PC-9 (cell line): ENCODE results near the gene CNTN5. TPM values are rescaled to one million over a fixed set of nuclear protein-coding genes. Genes with fewer than 3 reads are reported as not detected.

ENCODE experiments used
- BruUV-seq: library from RNA; stranded (reverse); fragments of 400-500 nt; replicated peaks from 2 replicates; lab custom pipeline; 2021; lab: Mats Ljungman, UMichigan
- CTCF ChIA-PET: fragments of 300-600 bp; sonication (Branson Sonifier 250); formaldehyde crosslinking; loops from one replicate; lab custom pipeline; 2022; ENCODE audit warnings: antibody characterized with exemption; lab: Charles Lee
- POLR2A ChIA-PET: fragments of 300-600 bp; sonication (Branson Sonifier 250); formaldehyde crosslinking; loops from one replicate; lab custom pipeline; 2022; ENCODE audit warnings: antibody characterized with exemption; ENCODE audit not compliant: unreplicated experiment; lab: Charles Lee
- DNase-seq, 2 experiments: peaks; one replicate each; pipeline versions ENCODE4 v3.0.0 to v3.0.0-alpha.2; 2015 to 2022; ENCODE audit warnings: mixed read lengths in 1 of 2
- H2AFZ ChIP-seq: fragments of 200-600 bp; sonication (generic); 2 replicates; pipeline ENCODE4 v1.8.1; 2017; ENCODE audit warnings: antibody characterized with exemption
- H3F3A ChIP-seq: fragments of 200-600 bp; sonication (generic); 2 replicates; pipeline ENCODE4 v1.8.1; 2017; ENCODE audit warnings: antibody characterized with exemption, mild to moderate bottlenecking, low read depth; ENCODE audit not compliant: insufficient read depth
- H3K27ac ChIP-seq: fragments of 200-600 bp; sonication (generic); 2 replicates; pipeline ENCODE4 v1.6.1; 2016; ENCODE audit warnings: mixed run types
- H3K27me3 ChIP-seq: fragments of 200-600 bp; sonication (generic); 2 replicates; pipeline ENCODE4 v1.6.1; 2016; ENCODE audit warnings: low read depth, mixed run types; ENCODE audit not compliant: insufficient read depth
- H3K36me3 ChIP-seq: fragments of 200-600 bp; sonication (generic); 2 replicates; pipeline ENCODE4 v1.6.1; 2016; ENCODE audit warnings: low read depth, mixed run types
- H3K4me1 ChIP-seq: fragments of 200-600 bp; sonication (generic); replicated peaks from 2 replicates; pipeline ENCODE4 v1.6.1; 2016; ENCODE audit warnings: mixed run types; ENCODE audit not compliant: insufficient read depth
- H3K4me2 ChIP-seq: fragments of 200-600 bp; sonication (generic); 2 replicates; pipeline ENCODE4 v1.6.1; 2017; ENCODE audit warnings: mixed run types
- H3K4me3 ChIP-seq: fragments of 200-600 bp; sonication (generic); 2 replicates; pipeline ENCODE4 v1.6.1; 2016; ENCODE audit warnings: mixed run types
- H3K79me2 ChIP-seq: fragments of 200-600 bp; sonication (generic); 2 replicates; pipeline ENCODE4 v1.6.1; 2017; ENCODE audit warnings: low read depth, mixed run types
- H3K9me2 ChIP-seq: fragments of 200-600 bp; sonication (generic); 2 replicates; pipeline ENCODE4 v1.8.1; 2017; ENCODE audit warnings: mild to moderate bottlenecking; ENCODE audit not compliant: insufficient read depth
- H3K9me3 ChIP-seq: fragments of 200-600 bp; sonication (generic); 2 replicates; pipeline ENCODE4 v1.8.1; 2016; ENCODE audit warnings: low read depth; ENCODE audit not compliant: insufficient read depth
- H4K20me1 ChIP-seq: fragments of 200-600 bp; sonication (generic); 2 replicates; pipeline ENCODE4 v1.8.1; 2017; ENCODE audit not compliant: insufficient read depth
- CTCF ChIP-seq: fragments of 200-600 bp; sonication (generic); conservative IDR thresholded peaks from 2 replicates; pipeline ENCODE4 v1.6.1; 2017; ENCODE audit warnings: mixed run types, antibody characterized with exemption, mild to moderate bottlenecking, moderate library complexity
- EZH2 ChIP-seq: fragments of 200-600 bp; sonication (generic); IDR thresholded peaks from 2 replicates; pipeline ENCODE4 v1.8.0; 2017; ENCODE audit warnings: antibody characterized with exemption, low read depth
- intact Hi-C: fragments of 100-400 bp; cut with micrococcal nuclease; formaldehyde crosslinking; loops from one replicate; pipeline ENCODE4 v1.10.0; 2022; ENCODE audit not compliant: unreplicated experiment
- total RNA-seq: library from RNA; stranded (reverse); gene quantifications from 2 replicates; pipeline ENCODE4 v1.2.3, GENCODE V29; 2021

CNTN5 gene
- total RNA-seq, 1 experiment from 2014 or later: not detected

- H3K4me1 ChIP-seq: no peaks in the 10 kb centered on the region
- TF ChIP-seq CTCF (no peak), EZH2 (no peak)
- H3F3A ChIP-seq: no peaks in the 10 kb centered on the region
- no peak overlapping the region for H2AFZ ChIP-seq
- H3K27ac ChIP-seq: no peak overlapping the region
- no TSS peak for BruUV-seq
- H3K9me3 ChIP-seq: no peaks in the 10 kb centered on the region
- H3K36me3 ChIP-seq: no peaks in the 10 kb centered on the region
- no peak overlapping the region for H3K4me2 ChIP-seq
- H3K4me3 ChIP-seq: no peak overlapping the region
- H4K20me1 ChIP-seq: peaks cover 4% of the 10 kb centered on the region; the same call in 1 of the 2 replicates
- CTCF ChIA-PET: no interaction called here
- intact Hi-C loops: no loop called here
- DNase-seq: no peak
- H3K27me3 ChIP-seq: no peaks in the 10 kb centered on the region
- no peaks in the 10 kb centered on the region for H3K9me2 ChIP-seq
- H3K79me2 ChIP-seq: no peaks in the 10 kb centered on the region
- POLR2A ChIA-PET: no interaction called here
Observed at GRCh38 chr11:99240192-99241030, 219.7 kb downstream of the CNTN5 start.

GRCh38 chr11:99241066-99241465, 220.3 kb downstream of the CNTN5 start:
- no peak for TF ChIP-seq EZH2
- no peak for TF ChIP-seq CTCF
- intact Hi-C loops: no loop called here
- Histone ChIP-seq H3K4me1 (no peaks in the 10 kb centered on the region), H3K9me3 (no peaks in the 10 kb centered on the region), H3K27me3 (no peaks in the 10 kb centered on the region), H3K4me2 (no peak overlapping the region), H4K20me1 (peaks cover 4% of the 10 kb centered on the region; the same call in 1 of the 2 replicates), H3F3A (no peaks in the 10 kb centered on the region), H3K27ac (no peak overlapping the region), H3K9me2 (no peaks in the 10 kb centered on the region), H3K4me3 (no peak overlapping the region), H3K36me3 (no peaks in the 10 kb centered on the region), H2AFZ (no peak overlapping the region), H3K79me2 (no peaks in the 10 kb centered on the region)
- DNase-seq: no peak
- CTCF ChIA-PET: no interaction called here
- POLR2A ChIA-PET: no interaction called here
- BruUV-seq: no TSS peak

GRCh38 chr11:99244613-99245012, 223.9 kb downstream of the CNTN5 start:
- DNase-seq: no peak
- CTCF ChIA-PET: no interaction called here

More at GRCh38 chr11:99244613-99245012, 223.9 kb downstream of the CNTN5 start:
- no peak overlapping the region for H2AFZ ChIP-seq
- TF ChIP-seq EZH2 (no peak), CTCF (no peak)
- no peak overlapping the region for H3K4me3 ChIP-seq
- no peaks in the 10 kb centered on the region; the same call in 1 of the 2 replicates for H3K9me2 ChIP-seq
- H3K4me1 ChIP-seq: no peaks in the 10 kb centered on the region
- BruUV-seq: no TSS peak
- no peaks in the 10 kb centered on the region for H3K36me3 ChIP-seq
- no peaks in the 10 kb centered on the region for H3K9me3 ChIP-seq
- H3K27me3 ChIP-seq: no peaks in the 10 kb centered on the region
- no peaks in the 10 kb centered on the region for H3F3A ChIP-seq
- H4K20me1 ChIP-seq: peaks cover 4% of the 10 kb centered on the region; the same call in 1 of the 2 replicates
- no peaks in the 10 kb centered on the region for H3K79me2 ChIP-seq
- intact Hi-C loops: no loop called here
- POLR2A ChIA-PET: no interaction called here
- no peak overlapping the region for H3K4me2 ChIP-seq
- H3K27ac ChIP-seq: no peak overlapping the region
